ENCODE results near the gene ZP4.

DNA sequence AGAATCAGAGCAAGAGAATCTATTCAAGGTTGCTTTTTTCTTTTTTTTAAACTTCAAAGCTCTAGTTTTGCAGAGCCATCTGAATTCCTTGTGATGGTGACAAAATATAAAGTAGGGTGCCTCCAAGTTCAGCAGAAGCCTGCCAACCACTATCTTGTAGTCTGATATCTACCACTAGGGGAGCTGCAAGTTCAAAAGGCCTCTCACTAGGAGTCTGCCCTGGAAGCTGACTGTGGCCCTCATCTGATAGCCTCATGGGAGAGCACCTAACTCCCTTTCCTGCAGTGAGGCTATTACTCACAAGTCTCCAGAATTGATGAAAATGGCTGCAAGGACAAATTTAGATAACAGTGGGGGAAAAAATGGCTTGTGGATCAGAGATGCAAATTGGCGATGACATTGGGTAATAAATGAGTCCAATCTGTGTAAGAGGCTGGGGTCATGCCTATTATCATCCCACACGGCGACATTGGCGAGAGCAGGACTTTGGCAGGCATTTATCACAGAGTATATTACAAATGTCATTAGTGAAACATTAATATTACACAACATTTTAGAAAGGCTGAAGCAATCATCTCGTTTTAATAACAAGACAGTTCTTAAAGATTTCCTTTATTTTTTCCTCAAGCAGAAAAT, 10.7 kb upstream of the ZP4 start:
- TF ChIP-seq, protein P1, sequence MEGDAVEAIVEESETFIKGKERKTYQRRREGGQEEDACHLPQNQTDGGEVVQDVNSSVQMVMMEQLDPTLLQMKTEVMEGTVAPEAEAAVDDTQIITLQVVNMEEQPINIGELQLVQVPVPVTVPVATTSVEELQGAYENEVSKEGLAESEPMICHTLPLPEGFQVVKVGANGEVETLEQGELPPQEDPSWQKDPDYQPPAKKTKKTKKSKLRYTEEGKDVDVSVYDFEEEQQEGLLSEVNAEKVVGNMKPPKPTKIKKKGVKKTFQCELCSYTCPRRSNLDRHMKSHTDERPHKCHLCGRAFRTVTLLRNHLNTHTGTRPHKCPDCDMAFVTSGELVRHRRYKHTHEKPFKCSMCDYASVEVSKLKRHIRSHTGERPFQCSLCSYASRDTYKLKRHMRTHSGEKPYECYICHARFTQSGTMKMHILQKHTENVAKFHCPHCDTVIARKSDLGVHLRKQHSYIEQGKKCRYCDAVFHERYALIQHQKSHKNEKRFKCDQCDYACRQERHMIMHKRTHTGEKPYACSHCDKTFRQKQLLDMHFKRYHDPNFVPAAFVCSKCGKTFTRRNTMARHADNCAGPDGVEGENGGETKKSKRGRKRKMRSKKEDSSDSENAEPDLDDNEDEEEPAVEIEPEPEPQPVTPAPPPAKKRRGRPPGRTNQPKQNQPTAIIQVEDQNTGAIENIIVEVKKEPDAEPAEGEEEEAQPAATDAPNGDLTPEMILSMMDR (conservative IDR thresholded peaks at IDR 0.05; ENCODE audit: low read depth, low read length): peak; percentile 46
- TF ChIP-seq EZH2 (IDR thresholded peaks at IDR 0.05; ENCODE audit: borderline replicate concordance, low read depth, low read length, poor library complexity, severe bottlenecking): no peak

All from A673 (cell line).